ENCODE measurements around the gene IL10.

Gene IL10

GRCh38 chr1:206729507-206729906, 42.8 kb downstream of the IL10 start:
- no peak for DNase-seq

- DNase-seq = no peak
These were observed 43.2 kb downstream of the IL10 start for GRCh38 chr1:206729050-206729449.

- no peak for DNase-seq
These were observed 43.7 kb downstream of the IL10 start for GRCh38 chr1:206728697-206728987.

GRCh38 chr1:206727981-206728696, 44.2 kb downstream of the IL10 start:
- DNase-seq = no peak

- DNase-seq = no peak
These were observed 47.0 kb downstream of the IL10 start for GRCh38 chr1:206725109-206725963.

GRCh38 chr1:206723805-206724472, 48.4 kb downstream of the IL10 start:
- DNase-seq = no peak

GRCh38 chr1:206723462-206723804, 48.9 kb downstream of the IL10 start:
- no peak for DNase-seq

- DNase-seq = no peak
These were observed 49.4 kb downstream of the IL10 start for GRCh38 chr1:206722751-206723461.

GRCh38 chr1:206721454-206721853, 50.8 kb downstream of the IL10 start:
- no peak for DNase-seq

- no peak for DNase-seq
These were observed 53.0 kb downstream of the IL10 start for GRCh38 chr1:206719169-206719839.

GRCh38 chr1:206717674-206717989, 54.7 kb downstream of the IL10 start:
- DNase-seq = no peak

Measured in DMS79 treated with DMSO at 0.1 percent for 48 hours (cell line).